H9 (cell line): ENCODE measurements around the gene HACL1. TPM values are rescaled to one million over a fixed set of nuclear protein-coding genes. Genes with fewer than 3 reads are reported as not detected.

Experiments used
- DNase-seq: peaks from one replicate; pipeline ENCODE4 v3.0.0-alpha.2; 2017
- H2AFZ ChIP-seq: one replicate; pipeline ENCODE4 v1.6.1; 2013; ENCODE audit warnings: mild to moderate bottlenecking, low read length, control low read depth, moderate library complexity
- H2AK5ac ChIP-seq: 2 replicates; pipeline ENCODE4 v1.6.1; 2013; ENCODE audit warnings: low read length, control low read depth, mixed read lengths; ENCODE audit not compliant: insufficient read length
- H2BK120ac ChIP-seq: one replicate; pipeline ENCODE4 v1.6.1; 2013; ENCODE audit warnings: low read depth, mild to moderate bottlenecking, low read length, control low read depth, inconsistent platforms; ENCODE audit not compliant: poor library complexity, severe bottlenecking
- H2BK12ac ChIP-seq: 2 replicates; pipeline ENCODE4 v1.6.1; 2013; ENCODE audit warnings: low read length, control low read depth, mixed read lengths, low read depth; ENCODE audit not compliant: insufficient read length
- H2BK15ac ChIP-seq: 2 replicates; pipeline ENCODE4 v1.6.1; 2013; ENCODE audit warnings: low read depth, low read length, control low read depth
- H2BK20ac ChIP-seq: one replicate; pipeline ENCODE4 v1.6.1; 2013; ENCODE audit warnings: low read depth, mild to moderate bottlenecking, low read length, control low read depth, inconsistent platforms; ENCODE audit not compliant: poor library complexity, severe bottlenecking
- H2BK5ac ChIP-seq: 2 replicates; pipeline ENCODE4 v1.6.1; 2013; ENCODE audit warnings: low read length, control low read depth, mixed read lengths; ENCODE audit not compliant: insufficient read length
- H3K14ac ChIP-seq: 2 replicates; pipeline ENCODE4 v1.6.1; 2013; ENCODE audit warnings: low read length, control low read depth; ENCODE audit not compliant: insufficient read depth
- H3K18ac ChIP-seq: 2 replicates; pipeline ENCODE4 v1.6.1; 2013; ENCODE audit warnings: low read depth, mild to moderate bottlenecking, mixed read lengths, low read length, control low read depth; ENCODE audit not compliant: insufficient read length
- H3K23ac ChIP-seq: 2 replicates; pipeline ENCODE4 v1.6.1; 2013; ENCODE audit warnings: low read length, control low read depth, mixed read lengths, low read depth; ENCODE audit not compliant: insufficient read length
- H3K23me2 ChIP-seq: 2 replicates; pipeline ENCODE4 v1.6.1; 2013; ENCODE audit warnings: low read depth, mild to moderate bottlenecking, mixed read lengths, low read length, control low read depth; ENCODE audit not compliant: insufficient read length, poor library complexity, severe bottlenecking
- H3K27ac ChIP-seq: 2 replicates; pipeline ENCODE4 v1.5.1; 2013; ENCODE audit warnings: low read length, control low read depth, mixed read lengths, low read depth; ENCODE audit not compliant: insufficient read length
- H3K27me3 ChIP-seq: 2 replicates; pipeline ENCODE4 v1.6.1; 2013; ENCODE audit warnings: low read length, control low read depth, inconsistent platforms; ENCODE audit not compliant: insufficient read depth
- H3K4ac ChIP-seq: 2 replicates; pipeline ENCODE4 v1.6.1; 2013; ENCODE audit warnings: low read depth, mild to moderate bottlenecking, control low read depth, inconsistent platforms, low read length, moderate library complexity
- H3K4me1 ChIP-seq: 2 replicates; pipeline ENCODE4 v1.6.1; 2013; ENCODE audit warnings: low read length, control low read depth, inconsistent platforms; ENCODE audit not compliant: insufficient read depth
- H3K4me2 ChIP-seq: 2 replicates; pipeline ENCODE4 v1.6.1; 2013; ENCODE audit warnings: low read length, control low read depth, mixed read lengths; ENCODE audit not compliant: insufficient read length, insufficient read depth
- H3K56ac ChIP-seq: 2 replicates; pipeline ENCODE4 v1.6.1; 2013; ENCODE audit warnings: low read depth, mild to moderate bottlenecking, mixed read lengths, low read length, control low read depth; ENCODE audit not compliant: insufficient read length
- H3K79me1 ChIP-seq: 2 replicates; pipeline ENCODE4 v1.6.1; 2013; ENCODE audit warnings: low read depth, mild to moderate bottlenecking, moderate library complexity, low read length, control low read depth, inconsistent platforms; ENCODE audit not compliant: insufficient read depth, poor library complexity, severe bottlenecking
- H3K79me2 ChIP-seq: 2 replicates; pipeline ENCODE4 v1.6.1; 2013; ENCODE audit warnings: low read length, control low read depth, inconsistent platforms; ENCODE audit not compliant: insufficient read depth
- H3K9ac ChIP-seq: 2 replicates; pipeline ENCODE4 v1.6.1; 2013; ENCODE audit warnings: low read length, control low read depth, mixed read lengths; ENCODE audit not compliant: insufficient read length; ENCODE audit errors: extremely low read depth
- H3K9me3 ChIP-seq: one replicate; pipeline ENCODE4 v1.6.1; 2013; ENCODE audit warnings: low read depth, low read length, inconsistent platforms; ENCODE audit not compliant: control insufficient read depth
- H3T11ph ChIP-seq: one replicate; pipeline ENCODE4 v1.6.1; 2013; ENCODE audit warnings: mild to moderate bottlenecking, low read length, control low read depth, inconsistent platforms
- H4K20me1 ChIP-seq: one replicate; pipeline ENCODE4 v1.6.1; 2013; ENCODE audit not compliant: control insufficient read depth, insufficient read length, insufficient read depth
- H4K5ac ChIP-seq: 2 replicates; pipeline ENCODE4 v1.6.1; 2013; ENCODE audit warnings: low read depth, mild to moderate bottlenecking, mixed read lengths, low read length, control low read depth; ENCODE audit not compliant: insufficient read length
- H4K8ac ChIP-seq: replicated peaks from 2 replicates; pipeline ENCODE4 v1.6.1; 2013; ENCODE audit warnings: low read length, control low read depth, mixed read lengths, low read depth; ENCODE audit not compliant: insufficient read length
- H4K91ac ChIP-seq: 2 replicates; pipeline ENCODE4 v1.6.1; 2013; ENCODE audit warnings: low read depth, mild to moderate bottlenecking, moderate library complexity, mixed read lengths, low read length, control low read depth; ENCODE audit not compliant: insufficient read length
- H3K27ac Mint-ChIP-seq, 3 experiments: 2 replicates in 2 of 3; 3 replicates in 1 of 3; pipeline ENCODE4 v1.8.0; 2020 to 2021; ENCODE audit warnings: mixed read lengths in 3 of 3, mild to moderate bottlenecking in 1 of 3, moderate library complexity in 1 of 3
- H3K27me3 Mint-ChIP-seq: 2 replicates; pipeline ENCODE4 v1.8.0; 2021; ENCODE audit warnings: low read depth, mild to moderate bottlenecking, moderate library complexity, mixed read lengths
- H3K36me3 Mint-ChIP-seq, 3 experiments: 2 replicates in 2 of 3; 3 replicates in 1 of 3; pipeline ENCODE4 v1.8.0; 2020 to 2021; ENCODE audit warnings: low read depth in 3 of 3, mixed read lengths in 3 of 3; ENCODE audit not compliant: insufficient read depth in 1 of 3
- H3K4me1 Mint-ChIP-seq, 2 experiments: 2 replicates each; pipeline ENCODE4 v1.8.0; 2020; ENCODE audit warnings: mixed read lengths in 2 of 2
- H3K4me3 Mint-ChIP-seq, 2 experiments: 2 replicates in 1 of 2; 3 replicates in 1 of 2; pipeline ENCODE4 v1.8.0; 2020 to 2021; ENCODE audit warnings: mild to moderate bottlenecking in 2 of 2, mixed read lengths in 2 of 2, moderate library complexity in 1 of 2
- H3K9me3 Mint-ChIP-seq, 2 experiments: 2 replicates in 1 of 2; 3 replicates in 1 of 2; pipeline ENCODE4 v1.8.0; 2020; ENCODE audit warnings: mild to moderate bottlenecking in 2 of 2, mixed read lengths in 2 of 2, moderate library complexity in 1 of 2
- WGBS: extraction: QIAGEN DNeasy Blood & Tissue Kit; methylation state at CpG from one replicate; pipeline ENCODE4 v1.1.7; 2013; ENCODE audit warnings: missing lambda C conversion rate, low lambda C conversion rate, mixed read lengths; ENCODE audit not compliant: insufficient read length; ENCODE audit errors: extremely low coverage; 5-methylcytosine and 5-hydroxymethylcytosine counted together
- total RNA-seq: library from RNA; stranded (reverse); gene quantifications from 2 replicates; pipeline ENCODE4 v1.2.1, GENCODE V29; 2021
- TF ChIP-seq, protein P1 (sequence below): fragments of 200-600 bp; sonication (generic); conservative IDR thresholded peaks from 3 replicates; pipeline ENCODE4 v1.8.0; 2021; ENCODE audit warnings: antibody characterized with exemption, mild to moderate bottlenecking

Gene HACL1
- total RNA-seq, 1 experiment from 2014 or later = 52.6 TPM

GRCh38 chr3:15513116-15513515 lies 88.3 kb downstream of the HACL1 start:
- Histone ChIP-seq H4K20me1 (no peaks in the 10 kb centered on the region), H2BK12ac (no peak overlapping the region), H2BK15ac (no peak overlapping the region), H3K4me1 (no peaks in the 10 kb centered on the region), H3K79me2 (no peaks in the 10 kb centered on the region), H3K23me2 (no peaks in the 10 kb centered on the region), H2AK5ac (no peak overlapping the region), H4K8ac (no peak overlapping the region), H2BK120ac (no peak overlapping the region), H2BK20ac (no peak overlapping the region), H2BK5ac (no peak overlapping the region), H3K18ac (no peak overlapping the region), H3K79me1 (no peaks in the 10 kb centered on the region), H3K27me3 (no peaks in the 10 kb centered on the region), H4K5ac (no peak overlapping the region), H3K23ac (no peak overlapping the region), H3T11ph (no peak overlapping the region), H3K9ac (no peak overlapping the region), H3K14ac (no peak overlapping the region), H3K4me2 (no peak overlapping the region), H3K9me3 (no peaks in the 10 kb centered on the region), H2AFZ (no peak overlapping the region), H3K56ac (no peak overlapping the region), H4K91ac (no peak overlapping the region), H3K27ac (no peak overlapping the region), H3K4ac (no peak overlapping the region)
- Mint-ChIP-seq H3K4me1 (no peaks in the 10 kb centered on the region; a peak in 1 of 4 replicates), H3K4me3 (no peak overlapping the region), H3K27ac (no peak overlapping the region), H3K9me3 (no peaks in the 10 kb centered on the region), H3K27me3 (no peaks in the 10 kb centered on the region), H3K36me3 (no peaks in the 10 kb centered on the region)
- TF ChIP-seq, protein P1, sequence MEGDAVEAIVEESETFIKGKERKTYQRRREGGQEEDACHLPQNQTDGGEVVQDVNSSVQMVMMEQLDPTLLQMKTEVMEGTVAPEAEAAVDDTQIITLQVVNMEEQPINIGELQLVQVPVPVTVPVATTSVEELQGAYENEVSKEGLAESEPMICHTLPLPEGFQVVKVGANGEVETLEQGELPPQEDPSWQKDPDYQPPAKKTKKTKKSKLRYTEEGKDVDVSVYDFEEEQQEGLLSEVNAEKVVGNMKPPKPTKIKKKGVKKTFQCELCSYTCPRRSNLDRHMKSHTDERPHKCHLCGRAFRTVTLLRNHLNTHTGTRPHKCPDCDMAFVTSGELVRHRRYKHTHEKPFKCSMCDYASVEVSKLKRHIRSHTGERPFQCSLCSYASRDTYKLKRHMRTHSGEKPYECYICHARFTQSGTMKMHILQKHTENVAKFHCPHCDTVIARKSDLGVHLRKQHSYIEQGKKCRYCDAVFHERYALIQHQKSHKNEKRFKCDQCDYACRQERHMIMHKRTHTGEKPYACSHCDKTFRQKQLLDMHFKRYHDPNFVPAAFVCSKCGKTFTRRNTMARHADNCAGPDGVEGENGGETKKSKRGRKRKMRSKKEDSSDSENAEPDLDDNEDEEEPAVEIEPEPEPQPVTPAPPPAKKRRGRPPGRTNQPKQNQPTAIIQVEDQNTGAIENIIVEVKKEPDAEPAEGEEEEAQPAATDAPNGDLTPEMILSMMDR = no peak
- DNase-seq = no peak
- no CpG with 5 or more reads among the region's 7 CpGs for WGBS
